Measurements from ENCODE around the gene CECR2.
"Not testable (repeated sequence)": the region's sequence is repeated elsewhere in the genome, so short reads cannot be mapped to it uniquely, and the experiment has no call there.

Gene CECR2

DNA sequence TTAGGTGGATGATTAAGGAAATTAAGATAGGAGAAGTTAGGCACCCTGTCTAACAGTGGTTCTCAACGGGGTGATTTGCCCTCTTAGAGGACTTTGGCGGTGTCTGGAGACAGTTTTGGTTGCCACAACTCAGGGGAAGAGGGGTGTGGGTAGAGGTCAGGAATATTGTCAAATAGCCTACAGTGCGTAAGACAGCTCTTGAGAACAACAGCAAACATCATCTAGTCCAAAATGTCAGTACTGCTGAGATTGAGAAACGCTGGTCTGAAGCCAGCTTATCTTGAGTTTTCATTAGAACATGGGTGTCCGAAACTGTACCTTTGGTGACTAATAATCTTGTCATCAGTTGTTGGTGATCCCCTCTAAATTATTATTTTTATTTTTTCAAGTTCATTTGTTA is 38.4 kb downstream of the CECR2 start:
- DNase-seq = no peak

DNA sequence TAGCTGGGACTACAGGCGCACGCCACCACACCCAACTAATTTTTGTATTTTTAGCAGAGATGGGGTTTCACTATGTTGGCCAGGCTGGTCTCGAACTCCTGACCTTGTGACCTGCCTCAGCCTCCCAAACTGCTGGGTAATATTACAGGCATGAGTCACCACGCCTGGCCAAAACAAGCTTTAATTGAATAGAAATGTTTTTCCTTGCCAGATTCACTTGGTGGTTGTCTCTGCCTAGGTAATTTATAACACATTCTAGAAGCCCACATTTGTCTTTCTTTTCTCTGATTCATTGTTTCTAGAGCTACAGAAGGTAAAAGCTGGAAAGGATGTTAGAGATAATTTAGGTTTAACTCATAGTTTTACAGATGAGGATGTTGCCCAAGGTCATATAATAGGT is 41.3 kb downstream of the CECR2 start:
- no peak for DNase-seq

DNA sequence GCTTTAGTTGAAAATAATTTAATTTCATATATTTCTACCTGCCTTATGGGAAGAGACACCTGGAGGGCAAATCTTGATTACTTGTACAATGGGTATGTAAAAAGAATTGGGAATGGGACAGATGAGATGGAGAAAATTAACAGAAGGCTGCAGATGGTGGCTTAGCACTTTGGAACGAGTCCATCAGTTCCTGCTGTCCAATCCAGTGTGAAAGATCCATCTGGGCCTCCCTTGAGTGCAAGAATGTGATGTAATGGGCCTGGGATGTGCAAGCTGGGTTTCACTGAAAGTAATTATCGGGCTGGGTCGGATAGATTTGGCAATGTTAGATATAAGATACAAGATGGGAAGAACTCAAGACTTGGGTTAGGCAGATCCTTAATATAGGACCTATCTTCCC is 42.0 kb downstream of the CECR2 start:
- no peak for DNase-seq

- no peak for DNase-seq
Measured at GRCh38 chr22:17412232-17412631, 43.0 kb downstream of the CECR2 start.

DNA sequence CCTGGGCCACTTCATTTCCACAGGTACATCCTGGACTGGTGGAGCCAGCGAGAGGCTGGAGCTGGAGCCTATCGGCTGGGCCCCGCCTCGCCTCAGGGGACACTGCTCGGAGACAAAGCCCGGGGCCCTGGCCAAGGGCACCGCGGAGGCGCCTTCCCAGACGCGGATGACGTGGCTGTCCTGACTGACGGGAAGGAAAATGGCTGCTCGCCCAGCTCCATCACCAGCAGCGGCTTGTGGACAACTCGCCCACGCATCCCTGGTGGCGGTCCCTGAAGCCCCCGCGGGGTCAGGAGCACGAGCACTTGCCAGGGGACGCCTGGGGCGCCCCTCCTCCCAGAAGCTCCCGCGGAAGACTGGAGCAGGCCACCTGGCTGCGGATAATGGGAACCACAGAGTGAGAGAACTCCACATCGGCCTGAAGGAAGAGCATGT is 49.6 kb downstream of the CECR2 start:
- DNase-seq = no peak

- no peak for DNase-seq
Measured at GRCh38 chr22:17419348-17419747, 50.1 kb downstream of the CECR2 start.

DNA sequence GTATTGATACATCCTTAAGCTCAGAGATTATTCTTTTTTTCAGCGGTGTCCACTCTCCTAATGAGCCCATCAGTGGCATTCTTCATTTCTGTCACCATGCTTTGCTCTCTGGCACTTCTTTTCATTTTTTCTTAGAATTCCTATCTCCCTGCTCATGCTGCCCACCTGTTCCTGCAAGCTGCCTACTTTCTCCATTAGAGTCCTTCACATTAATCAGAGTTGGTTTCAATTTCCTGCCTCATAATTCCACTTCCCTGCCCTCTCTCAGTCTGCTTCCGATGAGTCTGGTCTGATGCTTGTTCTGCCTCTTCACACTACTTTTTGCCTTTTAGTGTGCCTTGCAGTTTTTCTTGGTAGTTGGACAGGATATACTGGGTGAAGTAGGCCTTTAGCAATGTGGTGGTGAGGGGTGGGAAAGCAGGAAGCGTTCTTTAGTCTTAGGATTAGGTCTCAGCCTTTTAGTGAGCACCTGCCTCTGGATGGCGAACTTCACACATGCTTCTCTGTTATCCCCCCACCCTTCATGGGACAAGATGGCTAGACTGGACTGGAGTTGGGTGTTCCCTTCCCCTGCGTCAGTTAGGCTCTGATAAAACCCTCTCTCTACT is 53.6 kb downstream of the CECR2 start:
- DNase-seq = no peak

GRCh38 chr22:17423616-17424015 is 54.4 kb downstream of the CECR2 start:
- DNase-seq = no peak

DNA sequence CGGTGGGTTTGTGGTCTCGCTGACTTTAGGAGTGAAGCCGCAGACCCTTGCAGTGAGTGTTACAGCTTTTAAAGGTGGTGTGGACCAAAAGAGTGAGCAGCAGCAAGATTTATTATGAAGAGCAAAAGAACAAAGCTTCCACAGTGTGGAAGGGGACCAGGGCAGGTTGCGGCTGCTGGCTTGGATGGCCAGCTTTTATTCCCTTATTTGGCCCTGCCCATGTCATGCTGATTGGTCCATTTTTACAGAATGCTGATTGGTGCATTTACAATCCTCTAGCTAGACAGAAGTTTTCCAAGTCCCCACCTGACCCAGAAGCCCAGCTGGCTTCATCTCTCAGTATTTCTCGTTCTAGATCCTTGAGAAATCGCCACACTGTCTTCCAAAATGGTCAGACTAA is 58.3 kb downstream of the CECR2 start:
- not testable (repeated sequence) for DNase-seq

DNA sequence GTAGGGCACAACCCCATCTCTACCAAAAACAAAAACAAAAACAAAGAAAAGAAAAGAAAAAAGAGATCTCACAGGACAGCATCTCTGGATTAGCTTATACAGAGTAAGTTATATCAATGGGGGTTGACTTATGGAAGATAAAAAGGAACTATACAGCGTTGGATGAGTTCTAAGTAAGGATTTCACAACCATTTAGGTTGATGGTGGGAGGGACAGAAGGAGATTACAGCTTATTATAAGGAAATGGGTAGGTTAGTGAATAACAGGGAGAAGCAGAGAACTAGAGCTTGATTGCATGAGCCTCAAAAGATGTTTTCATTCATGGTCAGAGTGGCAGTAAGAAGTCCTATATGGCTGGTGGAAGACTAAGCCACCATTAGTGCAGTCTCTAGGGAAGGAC is 60.3 kb downstream of the CECR2 start:
- peak; percentile 24 for DNase-seq

GRCh38 chr22:17430412-17430811 is 61.2 kb downstream of the CECR2 start:
- DNase-seq = no peak

DNA sequence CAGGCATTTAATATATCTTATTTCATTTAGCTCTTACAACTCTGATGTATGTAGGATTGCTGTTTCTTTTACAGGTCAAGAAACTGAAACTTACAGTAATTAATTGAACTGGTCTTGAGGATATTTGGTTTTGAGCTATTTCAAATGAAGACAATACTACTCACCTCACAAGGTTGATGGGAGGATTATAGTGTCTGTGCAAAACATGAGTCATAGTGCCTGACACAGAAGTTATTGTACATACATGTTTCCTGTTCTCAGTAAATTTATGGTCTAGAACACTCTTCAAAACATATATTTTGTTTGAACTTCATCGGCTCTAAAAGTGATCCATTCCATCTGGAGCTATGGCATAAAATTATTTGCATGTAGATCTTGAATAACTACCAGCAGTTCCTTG is 61.9 kb downstream of the CECR2 start:
- no peak for DNase-seq

DNA sequence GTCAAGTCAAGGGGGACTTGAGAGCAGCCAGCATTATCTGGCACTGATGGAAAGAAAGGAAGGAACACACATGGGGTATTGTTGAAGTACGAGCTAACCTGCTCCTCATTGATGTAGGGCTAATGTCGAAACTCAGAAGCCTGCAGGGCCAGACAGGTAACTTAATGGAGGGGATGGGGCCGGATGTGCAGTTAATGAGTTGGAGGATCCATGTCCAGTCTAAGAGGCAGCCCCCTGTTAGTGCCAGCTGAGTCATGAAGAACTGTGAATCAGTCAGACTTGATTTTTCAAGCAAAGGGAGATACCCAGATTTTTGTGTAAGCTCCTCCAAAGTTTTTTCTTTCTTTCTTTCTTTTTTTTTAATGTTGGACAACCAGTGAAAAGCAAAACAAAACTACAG is 65.6 kb downstream of the CECR2 start:
- no peak for DNase-seq

- no peak for DNase-seq
Measured at GRCh38 chr22:17435375-17435774, 66.1 kb downstream of the CECR2 start.

GRCh38 chr22:17436382-17436980 is 67.2 kb downstream of the CECR2 start:
- DNase-seq = peak; percentile 12

- DNase-seq = no peak
Measured at GRCh38 chr22:17436981-17437412, 67.7 kb downstream of the CECR2 start.

DNA sequence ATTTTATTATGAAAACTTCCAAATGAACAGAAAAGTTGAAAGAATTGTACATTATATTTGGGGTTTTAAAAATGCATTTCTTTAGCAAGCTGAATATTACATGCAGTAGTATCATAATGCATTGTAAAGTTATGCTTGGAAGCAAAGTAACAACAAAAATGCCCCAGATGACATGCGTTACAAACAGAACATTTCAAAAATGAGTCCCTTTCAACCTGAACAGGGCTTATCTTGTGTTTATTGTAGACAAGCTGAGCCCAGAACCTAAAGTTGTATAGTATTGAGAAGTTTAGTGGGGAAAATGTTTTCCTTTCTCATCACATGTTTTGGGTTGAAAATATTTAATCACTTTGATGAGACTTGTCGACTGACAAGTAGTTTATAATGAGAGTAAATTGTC is 68.8 kb downstream of the CECR2 start:
- DNase-seq = no peak

DNA sequence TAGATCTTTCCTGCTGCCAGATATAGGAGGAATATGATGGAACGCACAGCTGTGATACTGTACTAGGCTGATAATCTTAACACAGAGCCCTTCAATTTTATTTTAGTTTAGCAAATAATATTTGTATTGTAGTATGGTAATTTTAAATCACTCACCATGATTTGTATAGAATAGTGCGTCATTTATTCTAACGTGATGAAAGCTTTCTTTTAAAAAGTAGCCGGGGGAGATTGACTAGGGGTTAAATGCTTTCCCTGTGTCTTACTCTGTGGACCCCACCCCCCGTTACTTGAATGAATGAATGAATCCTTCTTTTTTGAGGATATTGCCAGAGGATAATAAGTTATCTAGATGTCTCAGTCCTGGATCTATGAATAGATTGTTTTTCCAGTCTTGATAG is 72.1 kb downstream of the CECR2 start:
- no peak for DNase-seq

GRCh38 chr22:17443405-17444203 is 74.3 kb downstream of the CECR2 start:
- no peak for DNase-seq

- DNase-seq = no peak
Measured at GRCh38 chr22:17444204-17444504, 74.9 kb downstream of the CECR2 start.

DNA sequence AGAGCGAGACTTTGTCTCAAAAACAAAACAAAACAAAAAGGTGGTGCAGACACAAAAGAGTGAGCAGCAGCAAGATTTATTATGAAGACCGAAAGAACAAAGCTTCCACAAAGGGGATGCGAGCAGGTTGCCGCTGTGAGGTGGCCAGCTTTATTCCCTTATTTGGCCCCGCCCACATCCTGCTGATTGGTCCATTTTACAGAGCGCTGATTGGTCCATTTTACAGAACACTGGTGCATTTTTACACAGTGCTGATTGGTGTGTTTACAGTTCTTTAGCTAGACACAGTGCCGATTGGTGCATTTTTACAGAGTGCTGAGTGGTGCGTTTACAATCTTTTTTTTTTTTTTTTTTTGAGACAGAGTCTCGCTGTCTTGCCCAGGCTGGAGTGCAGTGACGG is 77.4 kb downstream of the CECR2 start:
- no peak for DNase-seq

DNA sequence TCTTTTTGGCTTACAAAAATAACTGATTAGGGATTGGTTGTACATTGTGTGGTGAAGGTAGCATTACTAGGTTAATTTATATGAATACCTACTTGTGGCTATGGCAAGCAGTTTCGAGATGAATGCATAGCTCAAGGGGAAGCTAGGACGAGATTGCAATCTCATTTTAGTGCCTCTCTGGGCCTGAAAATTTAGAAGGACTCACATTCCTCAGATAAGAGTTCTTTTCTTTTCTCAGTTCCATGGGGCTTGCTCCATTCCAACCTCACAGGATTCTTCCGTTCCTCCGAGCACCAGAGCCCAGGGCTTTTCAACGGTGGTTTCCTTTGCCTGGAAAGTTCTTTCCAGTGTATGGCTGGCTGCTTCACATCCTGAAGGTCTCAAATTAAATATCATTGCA is 82.1 kb downstream of the CECR2 start:
- DNase-seq = no peak

GRCh38 chr22:17460895-17461294 is 91.6 kb downstream of the CECR2 start:
- no peak for DNase-seq

DNA sequence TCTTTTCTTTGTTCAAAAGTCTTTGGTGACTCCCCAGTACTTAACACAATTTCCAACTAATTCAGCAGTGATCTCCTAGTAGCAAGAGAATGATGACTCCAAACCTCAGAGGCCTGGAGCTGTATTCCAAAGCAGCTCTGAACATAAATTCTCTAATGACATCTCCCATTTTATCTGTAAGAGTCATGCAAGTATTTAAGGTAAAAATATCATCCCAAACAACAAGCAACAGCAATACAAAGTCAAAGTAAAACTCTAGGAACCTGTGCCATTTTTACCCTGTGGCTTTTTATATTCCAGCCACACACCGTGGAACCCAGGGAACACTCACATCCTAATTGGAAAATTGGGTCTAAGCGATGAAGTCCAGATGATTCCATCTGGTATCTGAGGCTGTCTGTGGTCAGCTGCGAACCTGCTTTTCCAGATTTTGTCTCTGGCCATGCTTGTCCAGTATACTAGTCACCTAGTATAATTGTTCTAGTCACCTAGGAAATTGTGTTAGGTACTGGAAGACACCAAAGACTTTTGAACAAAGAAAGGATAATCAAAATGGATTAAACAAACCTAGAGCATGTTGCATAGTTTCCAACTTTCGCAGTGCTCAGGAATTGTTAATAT is 101.7 kb downstream of the CECR2 start:
- DNase-seq = no peak

Data from hematopoietic multipotent progenitor cell treated with erythropoietin and hydrocortisone succinate and interleukin-3 and kit ligand, for 4 days (in vitro differentiated cells).